Activated CD4-positive, alpha-beta T cell treated with anti-CD3 and anti-CD28 coated beads, Interleukin-2, amount 50 U/mL, for 48 hours (primary cell): ENCODE data around the gene PLCL2.
A peak's percentile ranks its signal among the peaks of the same experiment; 100 is the strongest.

Experiments used
- DNase-seq, 2 experiments: peaks; one replicate each; pipeline ENCODE4 v3.0.0-alpha.2; 2020

The PLCL2 gene

GRCh38 chr3:16866571-16866970 is 18.2 kb upstream of the PLCL2 start:
- DNase-seq: no peak

GRCh38 chr3:16868513-16868912 is 16.2 kb upstream of the PLCL2 start:
- no peak for DNase-seq

GRCh38 chr3:16869261-16870005 is 15.3 kb upstream of the PLCL2 start:
- no peak for DNase-seq

GRCh38 chr3:16871915-16872842 is 12.6 kb upstream of the PLCL2 start:
- DNase-seq: no peak

GRCh38 chr3:16873872-16874271 is 10.9 kb upstream of the PLCL2 start:
- no peak for DNase-seq

GRCh38 chr3:16875876-16876550 is 8.7 kb upstream of the PLCL2 start:
- DNase-seq: no peak

- no peak for DNase-seq
These were observed 7.2 kb upstream of the PLCL2 start for GRCh38 chr3:16877505-16877904.

- DNase-seq: no peak
These were observed 6.8 kb upstream of the PLCL2 start for GRCh38 chr3:16877911-16878310.

GRCh38 chr3:16881896-16882630 is 2.7 kb upstream of the PLCL2 start:
- no peak for DNase-seq

- no peak for DNase-seq
These were observed 1.6 kb upstream of the PLCL2 start for GRCh38 chr3:16883057-16883722.

- peak in 1 of 2 experiments; percentile 5 for DNase-seq
These were observed 1.1 kb upstream of the PLCL2 start for GRCh38 chr3:16883723-16884083.

GRCh38 chr3:16884084-16884747 is 539 bp upstream of the PLCL2 start:
- peak; percentile 81 to 86 for DNase-seq

GRCh38 chr3:16885593-16886302 is 993 bp downstream of the PLCL2 start:
- no peak for DNase-seq

GRCh38 chr3:16886303-16886683 is 1.5 kb downstream of the PLCL2 start:
- DNase-seq: peak in 1 of 2 experiments; percentile 28

GRCh38 chr3:16887130-16887529 is 2.4 kb downstream of the PLCL2 start:
- no peak for DNase-seq

- DNase-seq: no peak
These were observed 3.6 kb downstream of the PLCL2 start for GRCh38 chr3:16888356-16888755.

GRCh38 chr3:16888785-16889607 is 4.2 kb downstream of the PLCL2 start:
- no peak for DNase-seq

- no peak for DNase-seq
These were observed 6.0 kb downstream of the PLCL2 start for GRCh38 chr3:16890597-16891333.

GRCh38 chr3:16893618-16894200 is 9.0 kb downstream of the PLCL2 start:
- no peak for DNase-seq
